ENCODE results near the gene CACYBP.

DNA sequence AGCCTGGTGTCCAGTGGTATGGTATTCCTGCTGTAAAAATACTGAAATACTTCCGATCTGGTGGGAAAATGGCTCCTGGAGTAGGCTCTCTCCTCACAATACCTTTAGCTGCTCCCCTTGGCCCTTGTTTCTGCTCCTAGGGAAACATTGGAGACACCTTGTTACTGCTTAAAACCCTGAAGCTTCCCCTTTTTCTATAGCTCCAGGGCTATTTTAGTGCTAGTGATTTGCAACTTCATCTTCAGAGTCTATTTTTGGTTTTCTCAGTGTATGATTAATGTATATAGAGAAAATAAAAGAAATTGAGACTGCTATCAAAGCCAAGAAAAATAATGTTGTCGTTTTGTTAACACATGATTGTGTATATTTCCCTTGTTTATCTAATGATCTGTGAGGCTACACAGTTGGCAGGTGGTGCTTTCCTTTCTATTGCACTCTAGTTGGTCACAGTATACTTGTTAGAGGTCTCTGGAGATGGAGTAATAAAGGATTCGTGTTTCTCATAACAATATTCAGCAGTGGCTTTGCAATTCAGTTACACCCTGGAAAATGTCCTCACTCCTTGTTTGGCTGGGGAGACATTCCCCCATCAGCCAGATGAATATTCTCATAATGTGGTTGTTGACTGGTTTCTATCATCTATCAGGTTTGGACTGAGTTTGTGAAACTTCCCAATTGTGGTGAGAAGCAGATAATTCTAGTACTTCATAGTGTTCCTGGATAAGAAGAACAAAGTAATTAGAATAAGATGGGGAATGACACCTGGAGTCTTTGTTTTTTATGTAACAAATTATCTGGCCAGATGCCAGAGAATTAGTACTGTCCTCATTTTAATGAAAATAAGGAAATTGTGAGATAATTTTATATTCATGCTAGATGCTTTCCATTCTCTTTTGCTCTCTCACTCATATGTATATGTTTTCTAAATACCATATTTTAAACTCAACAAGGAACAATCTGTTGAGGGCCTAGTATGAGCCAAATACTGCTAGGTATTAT is 44.8 kb upstream of the CACYBP start:
- TF ChIP-seq CTCF (IDR thresholded peaks at IDR 0.05; ENCODE audit: low read length): no peak
- no peak for TF ChIP-seq EZH2 (optimal IDR thresholded peaks at IDR 0.05; ENCODE audit: low read depth, low read length)
- TF ChIP-seq EZH2phosphoT487 (IDR thresholded peaks at IDR 0.05; ENCODE audit: low read length): no peak
